Activated CD4-positive, CD25-positive, alpha-beta regulatory T cell (primary cell): ENCODE data around the gene RAX.

ENCODE experiments used
- DNase-seq, 4 experiments: peaks; one replicate each; lab custom pipeline; 2025; lab: John Stamatoyannopoulos, UW

Gene RAX

DNA sequence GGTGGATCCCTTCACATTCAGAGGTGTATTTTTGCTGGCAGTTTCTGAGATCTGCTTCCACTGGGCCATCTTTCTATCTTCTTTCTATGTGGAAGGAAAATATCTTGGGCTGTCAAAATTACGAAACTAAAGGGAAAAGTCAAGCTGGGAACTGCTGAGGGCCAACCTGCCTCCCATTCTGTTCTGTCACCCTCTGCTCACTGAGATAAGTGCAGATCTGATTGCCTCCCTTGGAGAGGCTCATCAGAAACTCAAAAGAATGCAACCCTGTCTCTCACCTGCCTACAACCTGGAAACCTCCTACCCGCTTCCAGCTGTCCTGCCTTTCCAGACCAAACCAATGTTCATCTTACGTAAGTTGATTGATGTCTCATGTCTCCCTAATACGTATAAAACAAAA, 26.5 kb downstream of the RAX start:
- no peak for DNase-seq

DNA sequence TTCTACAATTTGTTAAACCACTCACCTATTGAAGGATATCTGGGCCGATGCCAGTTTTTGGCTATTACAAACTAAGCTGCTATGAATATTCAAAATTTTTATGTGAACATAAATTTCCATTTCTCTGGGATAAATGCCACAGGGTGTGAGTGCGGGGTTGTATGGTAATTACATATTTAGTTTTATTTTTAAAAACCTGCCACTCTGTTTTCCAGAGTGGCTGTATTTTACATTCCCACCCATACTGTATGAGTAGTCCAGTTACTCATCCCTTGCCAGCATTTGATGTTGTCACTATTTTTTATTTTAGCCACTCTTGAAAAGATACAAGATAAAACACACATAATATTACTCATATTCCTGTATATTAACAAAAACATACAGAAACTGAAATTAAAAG, 30.3 kb downstream of the RAX start:
- no peak for DNase-seq

DNA sequence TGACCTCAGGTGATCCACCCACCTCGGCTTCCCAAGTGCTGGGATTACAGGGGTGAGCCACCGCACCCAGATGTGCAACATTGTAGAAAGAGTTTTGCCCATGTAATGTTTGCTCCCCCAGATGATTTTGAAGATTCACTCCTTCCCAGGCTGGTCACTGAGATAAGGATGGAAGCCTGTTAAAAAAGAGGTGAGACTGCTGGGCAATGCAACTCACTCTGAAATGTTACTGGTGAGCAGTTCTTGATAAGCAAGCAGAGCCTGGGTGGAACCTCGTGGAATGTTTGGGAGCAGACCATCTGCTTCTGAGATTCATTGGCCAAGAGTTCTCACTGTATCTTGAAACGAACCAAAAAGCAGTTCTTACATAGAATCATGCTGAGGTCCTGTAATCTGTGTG, 33.6 kb downstream of the RAX start:
- no peak for DNase-seq

DNA sequence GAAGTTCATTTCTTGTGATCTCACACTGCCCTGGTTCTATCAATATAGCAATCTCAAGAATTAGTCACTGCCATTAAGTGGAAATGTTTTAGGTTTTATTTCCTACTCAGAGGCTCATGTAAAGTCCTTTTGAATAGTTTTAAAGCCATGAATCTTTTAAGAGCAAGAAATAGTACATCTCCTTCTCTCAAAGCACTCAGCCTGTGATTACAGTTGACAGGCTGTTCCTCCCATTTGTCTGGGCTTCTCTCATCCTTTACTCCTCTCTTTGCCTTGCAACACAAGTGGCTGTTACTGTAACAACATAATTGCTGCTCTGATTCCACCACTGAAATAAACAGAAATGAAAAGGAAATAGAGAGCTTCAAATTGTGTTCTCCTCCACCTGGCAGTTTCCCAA, 34.9 kb downstream of the RAX start:
- no peak for DNase-seq

DNA sequence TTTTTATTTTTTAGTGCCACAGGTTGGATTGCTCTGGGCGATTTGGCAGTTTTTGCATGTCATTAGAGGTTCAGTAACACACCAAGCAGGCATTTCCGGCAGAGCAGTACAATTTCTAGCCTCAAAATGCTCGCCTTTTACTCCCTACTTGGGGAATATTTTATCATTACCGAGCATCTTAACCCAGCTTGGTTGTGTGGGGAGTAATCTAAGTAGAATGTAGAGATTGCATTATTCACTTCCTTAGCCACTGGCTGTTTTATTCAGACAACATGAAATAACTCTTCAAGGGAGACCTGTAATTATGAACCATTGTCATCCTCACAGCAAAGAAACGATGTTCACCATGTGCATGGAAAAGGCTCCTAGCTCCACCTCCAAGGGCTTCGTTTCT, 40.2 kb downstream of the RAX start:
- no peak for DNase-seq

DNA sequence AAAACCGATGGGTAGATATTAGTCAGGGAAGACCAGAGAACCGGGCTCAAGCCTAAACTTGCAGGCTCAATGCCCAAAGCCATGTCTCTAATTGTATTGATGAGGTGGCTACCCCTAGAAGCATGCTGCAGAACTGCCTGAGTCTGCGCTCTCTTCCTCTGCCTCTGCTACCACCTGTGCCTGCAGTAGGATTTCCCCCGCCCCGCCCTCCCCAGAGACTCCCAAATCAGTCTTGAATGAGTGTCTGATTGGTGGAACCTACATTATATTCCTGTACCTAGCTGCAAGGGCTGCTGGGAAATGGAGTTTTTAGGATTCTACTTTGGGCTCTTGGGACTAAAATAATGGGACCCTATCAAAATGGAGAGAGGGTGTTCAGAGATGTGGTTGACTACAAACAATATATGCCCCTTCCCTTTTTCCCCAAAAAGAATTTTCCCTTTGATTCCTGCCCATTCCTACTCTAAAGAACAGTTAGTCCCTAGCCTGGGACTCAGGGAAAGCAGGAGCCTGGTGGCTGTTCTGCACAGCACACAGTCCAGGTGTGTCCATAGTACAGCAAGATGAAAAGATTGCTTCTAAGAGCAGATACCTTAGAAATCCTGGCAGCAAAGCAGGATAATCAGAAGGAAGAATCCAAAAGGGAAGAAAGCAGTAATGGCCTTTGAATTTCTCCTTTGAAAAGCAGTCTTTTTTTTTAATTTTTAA, 40.8 kb downstream of the RAX start:
- no peak for DNase-seq

DNA sequence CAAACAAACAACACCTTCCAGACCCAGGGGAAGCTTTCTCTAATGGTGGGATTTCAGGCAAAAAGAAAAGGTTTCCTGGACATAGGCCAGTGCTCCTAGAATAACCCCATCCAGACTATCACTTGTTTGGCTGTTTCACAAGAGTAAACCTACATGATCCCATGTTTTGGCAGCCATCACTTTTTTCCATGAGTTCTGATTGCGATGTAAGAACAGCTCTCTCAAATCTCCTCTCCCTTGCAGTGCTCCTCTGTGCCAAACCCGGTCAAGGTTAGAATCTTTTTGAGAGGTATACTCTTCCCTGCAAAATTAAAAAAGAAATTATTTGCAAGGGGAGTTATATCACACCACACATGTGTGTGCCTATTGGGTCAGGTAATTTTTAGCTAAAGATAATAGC, 41.4 kb downstream of the RAX start:
- DNase-seq, result no peak

DNA sequence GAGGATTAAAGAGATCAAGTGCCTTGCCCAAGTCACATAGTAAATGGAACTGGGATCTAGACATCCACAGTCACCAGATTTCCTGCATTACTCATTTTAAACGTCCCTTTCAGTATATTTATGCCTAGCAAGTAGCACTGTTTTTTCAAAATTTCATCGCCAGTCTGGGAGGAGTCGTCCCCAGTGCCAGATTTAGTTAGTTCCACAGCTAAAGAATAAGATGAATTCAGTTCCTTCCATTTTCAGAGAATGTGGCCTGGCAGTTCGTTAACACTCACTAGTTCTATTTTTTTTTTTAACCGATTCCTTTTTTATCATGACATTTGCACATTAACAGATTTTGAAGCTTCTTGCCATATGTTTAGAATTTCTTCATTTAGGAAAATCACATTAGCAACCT, 42.1 kb downstream of the RAX start:
- no peak for DNase-seq

DNA sequence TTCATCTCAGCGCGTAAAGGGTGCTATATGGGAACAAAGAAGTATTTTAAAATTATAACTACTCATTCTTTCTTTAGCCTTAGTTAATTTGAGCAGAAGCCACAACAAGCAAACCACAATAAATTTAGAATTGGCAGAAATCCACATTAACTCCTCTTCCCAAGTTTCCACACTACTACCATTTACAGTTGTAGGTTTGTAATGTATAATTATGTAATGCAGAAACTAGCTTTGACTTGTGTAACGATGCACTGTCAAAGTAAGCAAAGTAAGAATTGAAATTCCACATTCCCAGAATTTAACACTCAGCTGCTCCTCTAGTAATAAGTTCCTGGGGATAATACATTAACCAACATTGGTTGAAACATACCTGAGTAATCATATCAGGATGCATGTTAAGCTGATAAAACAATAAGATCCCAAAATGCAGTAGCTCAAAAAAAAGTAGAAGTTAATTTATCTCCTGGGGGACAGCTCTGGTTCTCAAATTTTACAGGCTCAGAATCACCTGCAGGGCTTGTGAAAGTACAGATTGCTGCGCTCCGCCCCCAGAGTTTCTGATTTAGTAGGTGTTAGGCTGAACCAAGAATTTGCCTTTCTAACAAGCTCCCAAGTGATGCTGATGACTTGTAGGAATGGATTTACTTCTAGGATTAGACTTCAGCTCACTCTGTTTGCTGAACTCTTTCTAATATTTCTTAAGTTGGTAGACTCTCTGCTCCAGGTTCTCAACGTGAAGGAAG, 43.4 kb downstream of the RAX start:
- DNase-seq, result no peak

DNA sequence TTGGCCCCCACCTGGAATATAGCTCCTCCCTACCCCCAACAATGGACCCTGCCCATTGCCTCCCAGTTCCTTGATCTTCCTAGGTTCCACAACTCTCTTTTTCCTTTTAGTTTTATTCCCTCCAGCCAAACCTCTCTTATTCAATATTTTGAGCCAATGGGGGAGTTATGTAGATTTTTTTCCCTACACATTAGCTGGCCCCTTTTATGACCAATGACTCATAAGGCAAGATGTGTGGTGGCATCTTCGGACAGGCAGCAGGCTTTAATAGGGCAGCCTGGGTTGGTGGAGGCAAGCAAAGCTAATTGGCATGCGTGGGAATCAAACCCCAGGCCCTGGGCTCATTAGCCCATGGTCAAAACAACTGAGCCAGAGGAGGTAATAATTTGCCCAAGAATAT, 44.1 kb downstream of the RAX start:
- DNase-seq, result no peak

DNA sequence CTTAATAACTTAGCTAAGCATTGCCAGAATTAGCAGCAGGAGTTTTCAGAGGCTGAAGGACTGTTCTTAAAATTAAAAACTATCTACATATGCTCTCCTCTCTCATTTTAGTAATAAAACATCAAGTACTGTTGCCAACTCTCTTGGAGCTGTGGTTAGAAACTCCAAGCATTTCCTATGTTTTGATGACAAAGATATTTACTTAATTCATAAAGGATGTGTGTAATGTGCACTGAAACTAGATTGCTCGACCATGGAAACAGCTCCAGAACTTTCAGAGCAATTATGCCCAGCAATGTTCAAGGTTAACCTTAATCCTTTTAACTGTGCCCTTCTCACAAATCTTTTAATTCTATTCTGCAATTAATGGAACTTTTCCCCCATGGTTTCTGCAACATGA, 44.9 kb downstream of the RAX start:
- no peak for DNase-seq

DNA sequence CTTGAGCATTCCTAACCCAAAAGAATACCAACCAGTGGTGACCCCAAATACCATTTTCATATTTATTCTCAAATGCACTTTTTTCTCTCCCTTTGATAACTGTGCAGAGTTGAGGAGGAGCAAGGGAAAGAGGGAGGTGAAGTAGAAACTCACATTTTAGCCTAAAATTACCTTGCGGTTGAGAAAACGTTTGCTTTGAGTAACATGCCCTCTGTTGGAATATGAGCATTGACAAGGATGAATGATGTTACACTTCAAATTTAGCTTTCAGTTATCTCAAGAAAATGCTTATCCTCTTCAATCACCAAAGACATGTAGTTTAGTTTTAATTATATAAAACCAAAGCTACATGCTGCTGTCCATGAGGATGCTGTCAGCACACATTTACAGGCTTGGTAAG, 50.9 kb downstream of the RAX start:
- no peak for DNase-seq

DNA sequence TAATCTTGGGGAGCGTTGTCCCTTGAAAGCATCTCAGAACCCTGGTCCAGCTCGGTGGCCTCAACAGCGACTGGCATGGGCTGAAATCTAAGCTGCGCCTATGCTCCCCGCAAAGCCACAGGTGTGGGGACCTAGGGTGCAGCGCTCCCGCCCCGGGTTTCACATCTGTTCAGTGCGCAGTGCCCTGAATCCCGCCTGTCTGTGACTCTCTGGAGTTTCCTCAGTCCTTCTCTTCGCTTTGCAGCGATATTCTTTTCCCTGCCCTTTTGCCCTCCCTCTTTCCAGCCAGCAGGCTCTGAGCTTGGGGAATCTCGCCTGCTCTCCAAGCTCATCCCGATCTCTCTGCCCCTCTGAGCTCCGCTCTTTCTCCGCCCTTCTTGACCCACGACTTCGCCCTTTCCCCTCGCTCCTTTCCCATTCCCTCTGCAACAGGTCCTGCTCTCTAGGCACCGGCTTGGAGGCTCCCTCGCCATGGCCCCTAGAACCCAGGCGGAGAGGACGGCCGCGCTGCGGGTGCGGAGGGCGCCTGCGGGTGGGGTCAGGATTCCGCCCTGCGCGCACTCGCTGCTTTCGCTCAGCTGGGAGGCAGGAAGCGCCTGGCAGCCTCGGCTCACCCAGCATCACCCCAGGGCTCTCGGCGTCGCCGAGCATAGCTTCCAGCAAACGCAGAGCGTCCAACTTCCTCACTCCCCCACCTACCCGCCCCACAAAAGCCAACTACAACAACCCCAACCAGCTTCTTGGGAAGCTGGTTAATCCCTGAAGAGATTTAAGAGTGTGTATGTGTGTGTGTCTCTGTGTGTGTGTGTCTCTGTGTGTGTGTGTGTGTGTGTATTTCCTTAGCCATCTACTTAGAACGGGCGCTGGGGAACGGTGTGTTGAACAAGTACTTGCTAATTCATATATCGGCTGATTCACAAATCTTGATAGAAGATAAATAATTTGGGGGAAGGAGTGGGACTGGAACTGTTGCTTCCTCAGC, 52.2 kb downstream of the RAX start:
- DNase-seq, result no peak

DNA sequence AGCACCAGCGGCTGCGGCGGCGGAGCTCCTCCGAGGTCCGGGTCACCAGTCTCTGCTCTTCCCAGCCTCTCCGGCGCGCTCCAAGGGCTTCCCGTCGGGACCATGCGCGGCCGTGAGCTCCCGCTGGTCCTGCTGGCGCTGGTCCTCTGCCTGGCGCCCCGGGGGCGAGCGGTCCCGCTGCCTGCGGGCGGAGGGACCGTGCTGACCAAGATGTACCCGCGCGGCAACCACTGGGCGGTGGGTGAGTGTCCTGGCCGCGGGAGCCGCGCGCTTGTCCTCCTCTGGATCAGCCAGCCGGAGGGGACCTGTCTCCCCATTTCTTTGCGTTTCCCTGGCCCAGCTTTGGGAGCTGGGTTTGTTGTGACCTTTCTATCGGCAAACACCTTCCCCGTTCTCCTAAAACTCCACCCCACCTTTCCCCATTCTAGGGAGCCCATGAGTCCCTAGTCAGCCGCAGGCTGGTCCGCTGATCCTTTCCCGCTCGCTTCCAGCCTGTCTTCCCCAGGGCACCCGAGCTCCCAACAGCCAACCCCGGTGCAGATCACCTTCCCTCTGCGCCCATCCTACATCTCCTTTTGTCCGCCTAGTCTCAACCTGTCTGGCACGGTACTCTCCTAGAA, 53.0 kb downstream of the RAX start:
- DNase-seq, result no peak

DNA sequence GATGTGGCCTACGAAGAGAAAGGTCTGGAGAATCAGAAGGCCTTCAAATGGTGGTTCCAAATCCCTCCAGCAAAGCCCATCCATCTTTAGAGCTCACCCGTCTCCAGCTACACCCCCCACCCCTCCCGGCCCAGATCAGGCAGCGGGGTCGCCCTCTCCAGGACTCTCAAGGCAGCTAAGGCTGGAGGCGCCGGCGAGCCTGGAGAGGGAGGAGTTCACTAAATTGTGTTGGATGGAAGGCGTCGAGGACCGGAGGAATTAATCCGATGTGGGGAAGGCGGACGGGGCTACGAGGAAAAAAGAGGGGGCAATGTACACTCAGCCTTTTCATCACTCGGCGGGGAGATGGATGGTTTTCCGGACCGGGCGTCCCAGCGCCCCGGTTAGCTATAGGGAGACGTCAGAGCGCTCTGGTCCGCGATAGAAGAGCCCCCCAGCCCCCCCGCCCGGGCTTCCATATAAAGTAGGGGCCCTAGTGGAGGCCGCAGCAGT, 53.5 kb downstream of the RAX start, which contains the start of gene GRP:
TSS of gene GRP (plus strand) at position 487 of the 492 bp plus-strand sequence. CDS start 108 bp downstream, outside the sequence.
- DNase-seq, result no peak

DNA sequence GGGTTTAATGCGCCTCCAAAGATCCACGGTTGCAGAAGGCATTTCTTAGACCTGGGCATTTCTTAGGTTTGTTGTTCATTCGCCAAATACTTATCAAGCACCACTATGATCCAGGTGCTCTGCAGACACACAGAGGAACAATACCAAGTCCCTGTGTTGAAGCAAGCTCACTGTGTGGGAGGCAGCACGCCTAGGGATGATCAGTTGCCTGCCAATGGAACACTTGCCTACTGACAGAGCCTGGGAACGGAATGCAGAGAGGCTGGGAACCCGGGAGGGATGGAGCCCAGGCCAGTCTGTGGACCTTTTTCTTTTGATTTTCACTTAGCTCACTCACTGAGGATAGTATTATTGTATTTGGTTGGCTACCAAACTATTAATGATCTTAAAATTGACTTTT, 55.2 kb downstream of the RAX start:
- no peak for DNase-seq
